GM18517 (cell line): Measurements from ENCODE around the gene TMEM203.
"Not testable (repeated sequence)": the region's sequence is repeated elsewhere in the genome, so short reads cannot be mapped to it uniquely, and the experiment has no call there.

Experiments used
- ATAC-seq: cut with Tn5 transposase; IDR thresholded peaks from one replicate; pipeline ENCODE4 v1.9.1; 2021; ENCODE audit warnings: mild to moderate bottlenecking, moderate library complexity; ENCODE audit not compliant: unreplicated experiment

Gene TMEM203, protein sequence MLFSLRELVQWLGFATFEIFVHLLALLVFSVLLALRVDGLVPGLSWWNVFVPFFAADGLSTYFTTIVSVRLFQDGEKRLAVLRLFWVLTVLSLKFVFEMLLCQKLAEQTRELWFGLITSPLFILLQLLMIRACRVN

DNA sequence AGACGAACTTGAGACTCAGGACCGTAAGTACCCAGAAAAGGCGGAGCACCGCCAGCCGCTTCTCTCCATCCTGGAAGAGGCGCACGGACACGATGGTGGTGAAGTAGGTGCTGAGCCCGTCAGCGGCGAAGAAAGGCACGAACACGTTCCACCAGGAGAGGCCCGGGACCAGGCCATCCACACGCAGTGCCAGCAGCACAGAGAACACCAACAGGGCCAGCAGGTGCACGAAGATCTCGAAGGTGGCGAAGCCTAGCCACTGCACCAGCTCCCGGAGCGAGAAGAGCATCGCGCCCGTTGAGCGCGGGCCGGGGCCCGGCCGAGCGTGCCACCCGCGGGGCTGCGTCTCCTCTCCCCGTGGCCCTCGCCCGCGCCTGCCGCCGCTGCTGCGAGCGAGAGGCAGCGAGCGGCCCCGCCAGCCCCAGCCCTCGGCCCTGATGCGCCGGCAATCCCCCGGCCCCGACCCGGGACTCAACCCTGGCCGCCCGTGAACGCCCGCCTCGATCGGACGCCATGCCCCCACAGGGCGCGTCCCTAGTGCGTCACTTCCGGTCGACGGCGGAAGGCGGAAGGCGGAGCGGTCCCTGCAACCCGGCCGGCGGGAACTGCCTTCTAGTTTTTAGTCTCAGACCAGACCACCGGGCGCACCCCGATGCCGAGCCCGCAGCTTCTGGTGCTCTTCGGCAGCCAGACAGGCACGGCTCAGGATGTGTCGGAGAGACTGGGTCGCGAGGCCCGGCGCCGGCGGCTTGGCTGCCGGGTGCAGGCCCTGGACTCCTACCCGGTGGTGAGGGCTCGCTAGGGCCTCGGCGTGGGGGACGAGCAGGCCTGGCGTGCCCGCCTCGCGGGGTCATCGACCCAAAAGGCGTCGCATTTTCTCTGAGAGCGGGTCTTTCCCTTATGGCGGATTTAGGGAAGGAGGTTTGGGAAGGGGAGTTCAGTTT, at the start of gene TMEM203, which contains the start of gene NDOR1:
Gene TMEM203 (minus strand): TSS at position 523 of the 944 bp plus-strand sequence. CDS start 234 bp downstream, at position 289.
Gene NDOR1 (plus strand): TSS at position 575 of the 944 bp plus-strand sequence. CDS start 78 bp downstream, at position 653.
- ATAC-seq, result no peak

DNA sequence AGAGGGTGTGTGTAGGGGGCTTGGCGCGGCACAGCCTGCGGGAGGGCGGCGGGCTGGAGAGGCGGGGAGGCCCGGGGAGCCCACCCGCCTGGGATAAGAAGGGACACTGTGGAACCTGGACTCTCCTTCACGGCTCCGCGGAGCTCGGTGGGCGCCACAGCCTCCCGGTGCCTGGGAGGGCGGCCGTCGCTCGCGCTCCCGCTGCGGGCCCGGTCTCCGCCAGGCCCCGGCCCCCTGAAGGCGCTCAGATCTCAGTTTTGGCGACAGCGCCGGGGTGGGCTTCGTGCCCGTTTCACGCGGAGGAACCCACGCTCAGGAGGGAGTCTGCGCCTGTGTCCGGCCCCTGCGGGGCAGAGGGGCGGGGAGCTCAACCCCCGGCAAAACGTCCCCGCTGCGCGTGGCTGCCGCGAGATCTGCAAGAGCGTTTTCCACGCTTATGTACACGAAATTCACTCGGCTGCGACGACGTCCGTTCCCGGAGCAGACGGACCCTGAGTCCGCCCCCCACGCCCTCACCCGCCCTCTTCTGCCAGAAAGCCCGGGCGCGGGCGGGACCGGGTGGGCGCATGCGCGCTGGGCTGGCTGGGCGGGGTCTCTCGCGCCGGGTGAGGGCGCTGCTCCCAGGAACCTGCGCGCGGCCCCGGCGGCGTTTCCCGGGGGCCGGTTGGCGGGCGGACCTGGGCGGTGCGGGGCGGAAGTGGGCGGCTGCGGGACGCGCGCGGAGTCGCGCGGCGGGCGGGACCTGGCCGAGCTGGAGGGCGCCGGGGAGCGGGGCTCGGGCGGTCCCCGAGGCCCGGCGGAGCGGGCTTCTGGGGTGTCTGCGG, 49.4 kb upstream of the TMEM203 start, which contains the start of gene NELFB:
Gene NELFB (plus strand): TSS at position 704 of the 824 bp plus-strand sequence.
- ATAC-seq, result peak; percentile 67

- ATAC-seq, result no peak
Measured at GRCh38 chr9:137253717-137254623, 48.5 kb upstream of the TMEM203 start.

GRCh38 chr9:137252555-137253506, 47.4 kb upstream of the TMEM203 start:
- no peak for ATAC-seq

DNA sequence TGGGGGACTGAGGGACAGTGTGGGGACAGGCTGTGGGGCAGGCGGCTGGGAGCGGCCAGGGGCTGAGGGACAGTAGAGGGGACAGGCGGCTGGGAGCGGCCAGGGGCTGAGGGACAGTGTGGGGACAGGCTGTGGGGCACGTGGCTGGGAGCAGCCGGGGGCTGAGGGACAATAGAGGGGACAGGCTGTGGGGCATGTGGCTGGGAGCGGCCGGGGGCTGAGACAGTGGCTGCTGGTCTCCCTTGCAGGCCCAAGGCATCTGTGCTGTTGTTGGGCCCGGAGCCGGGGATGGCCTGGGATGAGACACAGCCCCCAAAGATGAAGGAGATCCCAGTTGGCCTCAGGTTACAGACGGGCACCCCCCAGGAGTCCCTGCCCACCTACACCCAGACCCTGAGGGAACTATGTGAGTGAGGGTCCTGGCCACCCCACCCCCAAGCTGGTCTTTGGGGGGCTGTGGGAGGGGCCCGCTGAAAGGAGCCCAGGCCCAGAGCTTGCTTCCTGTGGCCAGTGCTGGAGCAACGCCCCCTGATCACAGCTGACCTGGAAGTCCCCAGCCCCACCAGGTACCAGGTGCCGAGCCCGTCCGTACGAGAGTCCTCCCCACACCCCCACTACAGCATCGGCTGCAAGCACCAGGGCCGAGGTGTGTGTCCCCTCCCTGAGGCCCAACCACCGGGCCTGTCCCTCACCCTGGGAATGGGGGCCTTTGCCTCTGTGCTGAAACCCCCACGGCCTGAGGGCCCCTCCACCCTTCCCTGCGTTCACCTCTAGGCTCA, 46.2 kb upstream of the TMEM203 start:
- ATAC-seq, result no peak

GRCh38 chr9:137251194-137251461, 45.7 kb upstream of the TMEM203 start, which contains the start of gene STPG3:
Gene STPG3 (plus strand): TSS chr9:137251286. CDS start chr9:137251287, 1 bp downstream.
- no peak for ATAC-seq

DNA sequence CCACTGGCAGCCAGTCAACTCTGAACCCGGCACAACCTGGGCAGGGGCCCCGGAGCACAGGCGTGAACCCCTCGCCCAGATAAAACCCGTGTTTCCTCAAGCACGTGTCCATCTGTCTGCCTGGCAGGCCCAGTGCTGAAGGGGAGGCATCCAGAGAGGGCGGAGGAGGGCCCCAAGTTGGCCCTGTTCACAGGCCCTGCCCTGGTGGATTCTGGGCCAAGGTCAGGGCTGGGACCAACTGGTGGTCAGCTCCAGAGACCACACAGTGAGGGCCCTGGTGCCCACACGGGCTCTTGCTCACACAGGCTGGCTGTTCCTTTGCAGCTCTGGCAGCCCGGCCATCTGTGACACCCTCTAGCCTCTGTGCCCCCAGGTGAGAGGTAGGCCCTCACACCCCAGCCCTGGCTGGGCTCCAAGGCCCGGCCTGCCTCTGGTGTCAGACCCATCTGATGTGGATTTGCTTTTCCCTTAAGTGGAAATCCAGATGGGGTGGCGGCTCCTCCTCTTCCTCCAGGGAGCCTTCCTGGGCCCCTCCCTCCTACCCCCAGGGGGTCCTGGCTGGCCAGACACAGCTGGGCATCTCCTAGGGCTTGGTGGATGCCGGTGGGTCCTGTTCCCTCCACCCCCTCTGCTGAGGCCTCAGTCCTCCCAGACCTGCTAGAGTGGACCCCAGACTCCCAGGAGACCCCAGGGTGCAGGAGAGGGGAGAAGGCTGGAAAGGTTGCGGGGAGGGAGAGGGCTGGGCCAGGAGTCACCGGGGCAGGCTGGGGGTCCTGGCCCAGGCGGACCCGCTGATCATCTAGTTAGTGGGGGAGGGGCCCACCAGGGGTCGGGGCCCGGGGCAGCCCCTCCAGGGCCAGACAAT, 45.1 kb upstream of the TMEM203 start:
- no peak for ATAC-seq

DNA sequence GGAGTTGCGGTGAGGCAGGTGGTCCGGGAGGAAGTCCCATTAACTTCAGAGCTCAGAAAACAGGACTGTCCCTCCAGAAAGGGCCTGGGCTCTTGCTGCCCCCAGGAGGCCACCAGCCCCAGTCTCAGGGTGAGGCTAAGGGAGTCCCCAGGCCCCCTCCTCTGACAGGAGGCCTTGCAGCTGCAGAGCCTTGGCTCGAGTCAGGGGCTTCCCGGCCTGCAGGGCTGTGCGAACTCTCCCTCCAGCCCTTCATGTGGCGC, 42.4 kb upstream of the TMEM203 start:
- no peak for ATAC-seq

- no peak for ATAC-seq
Measured at GRCh38 chr9:137247135-137247915, 41.9 kb upstream of the TMEM203 start.

GRCh38 chr9:137245450-137246421, 40.3 kb upstream of the TMEM203 start:
- no peak for ATAC-seq

DNA sequence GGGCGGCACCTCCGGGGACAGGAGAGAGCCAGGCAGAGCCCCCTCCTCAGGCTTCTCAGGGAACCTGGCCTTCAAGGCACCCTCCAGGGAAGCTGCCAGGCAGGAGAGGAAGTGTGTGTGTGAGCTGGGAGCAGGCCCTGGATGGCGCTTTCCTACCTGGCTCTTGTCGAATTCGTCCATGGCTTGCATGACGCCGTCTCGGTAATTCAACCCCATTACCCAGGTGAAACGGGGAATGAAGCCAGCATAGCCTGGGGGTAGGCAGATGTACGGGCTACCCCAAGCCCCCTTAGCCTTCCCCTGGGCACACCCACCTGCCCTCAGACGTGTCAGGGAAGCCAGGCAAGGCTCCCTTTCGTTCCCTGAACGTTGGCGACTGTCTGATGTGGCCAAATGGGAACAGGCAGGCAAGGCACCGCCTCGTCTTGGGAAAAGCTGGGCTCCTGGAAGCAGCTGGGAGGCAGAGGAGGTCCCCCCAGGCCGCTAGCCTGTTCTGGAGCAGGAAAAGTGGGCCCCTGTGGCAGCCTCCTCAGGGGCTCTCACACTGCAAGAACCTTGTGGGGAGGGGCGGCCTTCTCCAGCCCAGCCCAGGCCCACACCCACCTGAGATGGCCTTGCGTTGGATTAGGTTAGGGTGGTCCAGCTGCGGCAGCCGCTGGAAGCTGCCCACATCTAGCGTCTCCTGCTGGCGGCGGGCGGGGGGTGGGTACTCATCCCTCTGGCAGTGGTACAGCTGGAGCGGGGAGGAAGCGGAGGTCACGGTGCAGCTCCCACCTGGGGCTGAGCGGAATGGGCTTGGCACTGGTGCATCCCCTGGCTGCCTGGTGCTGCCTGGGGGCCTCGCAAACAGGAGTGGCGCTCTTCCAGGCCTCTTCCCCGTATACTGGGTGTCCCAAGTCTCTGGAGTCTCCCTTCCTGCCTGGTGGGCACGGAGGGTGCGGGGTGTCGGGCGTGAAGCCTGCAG, 39.3 kb upstream of the TMEM203 start:
- ATAC-seq, result no peak

- ATAC-seq, result no peak
Measured at GRCh38 chr9:137243626-137244485, 38.4 kb upstream of the TMEM203 start.

DNA sequence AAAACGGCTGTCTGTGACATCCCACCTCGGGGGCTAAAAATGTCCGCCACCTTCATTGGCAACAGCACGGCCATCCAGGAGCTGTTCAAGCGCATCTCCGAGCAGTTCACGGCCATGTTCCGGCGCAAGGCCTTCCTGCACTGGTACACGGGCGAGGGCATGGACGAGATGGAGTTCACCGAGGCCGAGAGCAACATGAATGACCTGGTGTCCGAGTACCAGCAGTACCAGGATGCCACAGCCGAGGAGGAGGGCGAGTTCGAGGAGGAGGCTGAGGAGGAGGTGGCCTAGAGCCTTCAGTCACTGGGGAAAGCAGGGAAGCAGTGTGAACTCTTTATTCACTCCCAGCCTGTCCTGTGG, 37.8 kb upstream of the TMEM203 start:
- not testable (repeated sequence) for ATAC-seq
